Ishikawa (cell line): ENCODE data around the gene ASIC3.

Source experiments
- CEBPB ChIP-seq: IDR thresholded peaks from 2 replicates; pipeline ENCODE4 v1.6.1; 2012
- CREB1 ChIP-seq: IDR thresholded peaks from 2 replicates; pipeline ENCODE4 v1.6.1; 2012; ENCODE audit warnings: low read depth
- EGR1 ChIP-seq: IDR thresholded peaks from 2 replicates; pipeline ENCODE4 v1.6.1; 2012
- EP300 ChIP-seq: IDR thresholded peaks from 2 replicates; pipeline ENCODE4 v1.6.1; 2012; ENCODE audit warnings: borderline replicate concordance
- FOXM1 ChIP-seq: IDR thresholded peaks from 2 replicates; pipeline ENCODE4 v1.6.1; 2012; ENCODE audit warnings: low read depth, borderline replicate concordance
- MAX ChIP-seq: IDR thresholded peaks from 2 replicates; pipeline ENCODE4 v1.6.1; 2012
- NFIC ChIP-seq: IDR thresholded peaks from 2 replicates; pipeline ENCODE4 v1.6.1; 2012
- RAD21 ChIP-seq: IDR thresholded peaks from 2 replicates; pipeline ENCODE4 v1.6.1; 2012; ENCODE audit warnings: low read depth
- TAF1 ChIP-seq: IDR thresholded peaks from 2 replicates; pipeline ENCODE4 v1.6.1; 2012; ENCODE audit warnings: low read depth, mild to moderate bottlenecking
- TCF12 ChIP-seq: IDR thresholded peaks from 2 replicates; pipeline ENCODE4 v1.6.1; 2012; ENCODE audit warnings: low read depth
- TEAD4 ChIP-seq: IDR thresholded peaks from 2 replicates; pipeline ENCODE4 v1.6.1; 2012
- USF1 ChIP-seq: IDR thresholded peaks from 2 replicates; pipeline ENCODE4 v1.6.1; 2012
- YY1 ChIP-seq: IDR thresholded peaks from 2 replicates; pipeline ENCODE4 v1.6.1; 2012; ENCODE audit warnings: low read depth
- TF ChIP-seq, protein P1 (sequence below): IDR thresholded peaks from 2 replicates; pipeline ENCODE4 v1.6.1; 2012; ENCODE audit warnings: low read depth, mild to moderate bottlenecking

- no peak for TF ChIP-seq MAX
- TF ChIP-seq USF1 = no peak
- TF ChIP-seq EP300 = no peak
- TF ChIP-seq, protein P1, sequence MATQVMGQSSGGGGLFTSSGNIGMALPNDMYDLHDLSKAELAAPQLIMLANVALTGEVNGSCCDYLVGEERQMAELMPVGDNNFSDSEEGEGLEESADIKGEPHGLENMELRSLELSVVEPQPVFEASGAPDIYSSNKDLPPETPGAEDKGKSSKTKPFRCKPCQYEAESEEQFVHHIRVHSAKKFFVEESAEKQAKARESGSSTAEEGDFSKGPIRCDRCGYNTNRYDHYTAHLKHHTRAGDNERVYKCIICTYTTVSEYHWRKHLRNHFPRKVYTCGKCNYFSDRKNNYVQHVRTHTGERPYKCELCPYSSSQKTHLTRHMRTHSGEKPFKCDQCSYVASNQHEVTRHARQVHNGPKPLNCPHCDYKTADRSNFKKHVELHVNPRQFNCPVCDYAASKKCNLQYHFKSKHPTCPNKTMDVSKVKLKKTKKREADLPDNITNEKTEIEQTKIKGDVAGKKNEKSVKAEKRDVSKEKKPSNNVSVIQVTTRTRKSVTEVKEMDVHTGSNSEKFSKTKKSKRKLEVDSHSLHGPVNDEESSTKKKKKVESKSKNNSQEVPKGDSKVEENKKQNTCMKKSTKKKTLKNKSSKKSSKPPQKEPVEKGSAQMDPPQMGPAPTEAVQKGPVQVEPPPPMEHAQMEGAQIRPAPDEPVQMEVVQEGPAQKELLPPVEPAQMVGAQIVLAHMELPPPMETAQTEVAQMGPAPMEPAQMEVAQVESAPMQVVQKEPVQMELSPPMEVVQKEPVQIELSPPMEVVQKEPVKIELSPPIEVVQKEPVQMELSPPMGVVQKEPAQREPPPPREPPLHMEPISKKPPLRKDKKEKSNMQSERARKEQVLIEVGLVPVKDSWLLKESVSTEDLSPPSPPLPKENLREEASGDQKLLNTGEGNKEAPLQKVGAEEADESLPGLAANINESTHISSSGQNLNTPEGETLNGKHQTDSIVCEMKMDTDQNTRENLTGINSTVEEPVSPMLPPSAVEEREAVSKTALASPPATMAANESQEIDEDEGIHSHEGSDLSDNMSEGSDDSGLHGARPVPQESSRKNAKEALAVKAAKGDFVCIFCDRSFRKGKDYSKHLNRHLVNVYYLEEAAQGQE = no peak
- no peak for TF ChIP-seq YY1
- no peak for TF ChIP-seq TAF1
- TF ChIP-seq CREB1 = no peak
- TF ChIP-seq RAD21 = no peak
- TF ChIP-seq TCF12 = no peak
- no peak for TF ChIP-seq FOXM1
- no peak for TF ChIP-seq EGR1
- TF ChIP-seq TEAD4 = no peak
- no peak for TF ChIP-seq CEBPB
- TF ChIP-seq NFIC = no peak
These were observed 46.8 kb upstream of the ASIC3 start for GRCh38 chr7:151001546-151001945.
